ENCODE measurements around the gene PAPSS2.
"Not testable (repeated sequence)": the region's sequence is repeated elsewhere in the genome, so short reads cannot be mapped to it uniquely, and the experiment has no call there.

The PAPSS2 gene

GRCh38 chr10:87659571-87660483 lies at the start of gene PAPSS2:
Gene PAPSS2 (plus strand): TSS chr10:87659878. CDS start chr10:87659982, 104 bp downstream.
- peak in 1 of 2 experiments; percentile 43 for DNase-seq

- DNase-seq, result not testable (repeated sequence)
These were observed 48.3 kb upstream of the PAPSS2 start for GRCh38 chr10:87611341-87611740.

GRCh38 chr10:87612115-87612514 lies 47.6 kb upstream of the PAPSS2 start:
- DNase-seq, result no peak

DNA sequence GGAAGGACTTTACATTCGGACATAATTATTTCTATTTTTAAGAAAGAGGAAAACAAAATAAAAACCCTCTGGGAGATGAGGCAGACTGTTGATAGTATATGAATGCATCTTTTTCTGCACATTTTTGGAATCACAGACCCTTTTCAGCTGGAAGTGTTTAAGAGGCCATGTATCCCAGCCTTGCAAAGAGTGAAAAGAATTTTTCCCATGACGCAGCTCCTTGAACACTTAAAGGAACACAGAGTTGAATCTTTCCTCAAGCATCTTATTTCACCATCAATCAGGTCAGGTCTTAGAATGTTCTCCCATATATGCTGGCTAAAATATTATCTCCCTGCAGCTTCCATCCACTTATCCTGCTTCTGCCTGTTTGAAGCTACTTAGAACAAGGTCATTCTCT lies 45.9 kb upstream of the PAPSS2 start:
- DNase-seq, result no peak

GRCh38 chr10:87615856-87616255 lies 43.8 kb upstream of the PAPSS2 start:
- DNase-seq, result no peak

GRCh38 chr10:87617503-87617902 lies 42.2 kb upstream of the PAPSS2 start:
- no peak for DNase-seq

- no peak for DNase-seq
These were observed 40.9 kb upstream of the PAPSS2 start for GRCh38 chr10:87618566-87619423.

DNA sequence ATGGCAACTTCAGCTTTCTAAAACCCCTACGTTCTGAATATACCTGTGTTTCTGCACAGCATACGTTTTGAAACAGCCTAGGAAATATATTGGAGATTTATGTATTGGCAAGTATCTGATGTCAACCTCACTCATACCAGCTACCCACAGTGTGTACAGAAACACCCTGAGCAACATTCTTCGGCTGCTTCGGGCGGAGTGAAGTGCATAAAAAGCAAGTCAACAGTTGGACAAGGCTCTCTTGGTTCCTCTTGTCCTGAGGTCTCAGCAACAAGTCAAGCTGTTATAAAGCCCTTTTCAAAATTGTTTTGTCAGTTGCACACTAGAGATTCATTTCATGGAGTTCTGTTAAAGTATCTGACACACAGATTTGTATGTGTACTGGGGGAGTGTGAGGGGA lies 40.0 kb upstream of the PAPSS2 start:
- DNase-seq, result no peak

DNA sequence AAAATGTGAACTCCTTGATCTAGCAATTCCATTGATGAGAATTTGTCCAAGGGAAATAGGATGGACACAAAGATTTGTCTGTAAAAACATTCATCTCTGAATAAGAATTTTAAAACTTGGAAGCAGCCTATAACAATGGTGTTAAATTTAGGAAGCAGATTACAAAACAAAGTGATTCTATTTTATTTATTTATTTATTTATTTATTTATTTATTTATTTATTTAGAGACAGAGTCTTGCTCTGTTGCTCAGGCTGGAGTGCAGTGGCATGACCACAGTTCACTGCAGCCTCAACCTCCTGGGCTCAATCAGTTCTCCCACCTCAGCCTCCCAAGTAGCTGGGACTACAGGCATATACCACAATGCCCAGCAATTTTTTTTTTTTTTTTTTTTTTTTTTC lies 38.2 kb upstream of the PAPSS2 start:
- DNase-seq, result not testable (repeated sequence)

DNA sequence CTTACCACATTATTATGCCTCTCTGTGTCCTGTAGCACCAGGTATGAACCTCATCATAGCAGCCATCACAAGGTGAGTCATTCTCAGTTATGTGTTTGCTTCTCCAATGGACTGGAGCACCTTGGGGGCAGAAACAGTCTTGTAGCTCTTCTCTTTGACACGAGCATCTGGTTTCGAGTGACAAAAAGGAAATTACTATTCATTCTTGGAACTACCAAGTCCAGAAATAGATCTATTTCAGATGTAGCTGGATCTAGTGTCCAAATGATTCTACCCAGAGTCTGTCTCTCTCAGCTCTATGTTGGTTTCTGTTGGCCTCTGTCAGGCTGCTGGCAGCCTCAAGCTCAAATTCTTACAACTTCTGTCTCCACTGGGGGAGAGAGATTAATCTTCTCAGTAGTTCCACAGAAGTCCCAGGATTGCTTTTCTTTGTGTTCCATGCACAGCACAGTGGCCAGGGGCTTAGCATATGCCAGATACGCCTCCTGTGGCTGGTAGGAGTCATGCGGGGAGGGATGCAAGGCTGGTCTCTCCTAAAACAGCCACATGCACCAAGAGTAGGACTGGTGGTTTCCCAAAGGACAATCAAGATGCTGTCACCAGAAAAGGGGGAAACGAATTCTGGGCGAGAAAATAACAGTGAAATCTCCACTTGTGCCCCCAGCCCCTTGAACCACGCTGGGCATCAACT lies 37.2 kb upstream of the PAPSS2 start:
- DNase-seq, result no peak

DNA sequence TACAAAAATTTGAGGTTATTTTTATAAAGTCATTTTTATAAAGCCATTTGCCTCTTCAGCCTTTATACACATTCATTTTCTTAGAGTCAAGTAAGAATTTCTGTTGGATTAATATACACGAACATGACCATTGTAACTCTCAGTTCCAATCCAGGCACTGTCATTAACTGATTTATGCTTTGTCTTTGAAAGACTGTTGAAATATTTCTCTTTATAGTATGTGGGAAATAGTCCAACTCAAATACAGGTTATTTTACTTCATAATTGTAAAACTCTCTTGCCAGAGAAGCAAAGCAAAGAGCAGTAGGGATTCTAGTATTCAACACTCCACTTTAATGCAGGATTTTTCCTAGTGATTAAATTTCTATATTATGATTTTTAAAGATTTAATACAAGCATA lies 36.5 kb upstream of the PAPSS2 start:
- DNase-seq, result no peak

DNA sequence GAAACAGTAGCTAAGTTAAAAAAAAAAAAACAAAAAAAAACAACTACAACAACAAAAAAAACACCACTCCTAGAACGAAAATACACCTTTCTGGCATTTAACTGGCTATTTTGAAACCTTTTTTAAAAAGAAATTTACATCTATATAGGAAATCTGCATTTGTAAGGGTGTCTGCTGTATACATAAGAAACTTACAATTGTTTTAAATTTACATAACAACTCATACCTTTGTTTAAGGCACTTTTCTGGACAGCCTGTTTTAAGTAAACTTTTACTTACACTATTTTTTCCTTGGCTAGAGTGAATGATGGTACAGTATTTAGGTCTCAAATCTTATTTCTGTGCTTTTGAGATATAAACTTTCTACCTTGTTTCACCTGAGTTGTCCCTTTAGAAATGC lies 34.0 kb upstream of the PAPSS2 start:
- no peak for DNase-seq

DNA sequence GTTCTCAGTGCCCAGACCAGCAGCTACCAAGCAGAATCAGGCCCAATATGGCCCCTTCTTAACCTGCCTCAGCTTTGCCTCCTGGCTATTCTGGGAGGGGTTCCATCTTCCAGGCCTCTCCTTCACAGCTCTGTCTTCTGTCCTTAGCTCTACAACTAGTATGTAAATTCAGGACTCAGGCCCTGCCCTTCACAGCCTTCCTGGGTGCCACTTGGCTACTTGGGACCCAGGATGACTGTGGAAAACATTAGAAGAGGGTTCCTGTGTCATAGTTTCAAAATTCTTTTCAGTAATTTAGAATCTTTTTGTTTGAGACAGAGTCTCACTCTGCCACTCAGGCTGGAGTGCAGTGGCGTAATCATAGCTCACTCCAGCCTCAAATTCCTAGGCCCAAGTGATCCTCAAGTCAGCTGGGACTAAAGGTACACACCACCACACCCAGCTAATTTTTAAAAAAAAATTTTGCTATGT lies 33.2 kb upstream of the PAPSS2 start:
- DNase-seq, result no peak

DNA sequence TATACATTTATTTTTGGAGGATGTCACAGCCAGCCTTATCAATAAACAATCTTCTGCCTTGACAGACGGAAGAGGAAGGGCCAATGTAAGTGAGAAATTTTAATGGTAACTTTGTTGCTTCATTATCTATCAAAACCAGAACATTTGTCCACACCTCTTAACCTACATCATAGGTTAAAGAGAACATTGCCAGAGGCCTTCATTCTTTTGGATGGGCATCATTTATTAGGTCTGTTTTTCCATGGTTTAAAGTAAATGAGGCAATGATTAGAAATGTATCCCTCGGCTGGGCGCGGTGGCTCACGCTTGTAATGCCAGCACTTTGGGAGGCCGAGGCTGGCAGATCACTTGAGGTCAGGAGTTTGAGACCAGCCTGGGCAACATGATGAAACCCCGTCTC lies 29.5 kb upstream of the PAPSS2 start:
- no peak for DNase-seq

GRCh38 chr10:87632454-87632853 lies 27.2 kb upstream of the PAPSS2 start:
- no peak for DNase-seq

- peak in 1 of 2 experiments; percentile 2 for DNase-seq
These were observed 25.4 kb upstream of the PAPSS2 start for GRCh38 chr10:87634311-87634710.

DNA sequence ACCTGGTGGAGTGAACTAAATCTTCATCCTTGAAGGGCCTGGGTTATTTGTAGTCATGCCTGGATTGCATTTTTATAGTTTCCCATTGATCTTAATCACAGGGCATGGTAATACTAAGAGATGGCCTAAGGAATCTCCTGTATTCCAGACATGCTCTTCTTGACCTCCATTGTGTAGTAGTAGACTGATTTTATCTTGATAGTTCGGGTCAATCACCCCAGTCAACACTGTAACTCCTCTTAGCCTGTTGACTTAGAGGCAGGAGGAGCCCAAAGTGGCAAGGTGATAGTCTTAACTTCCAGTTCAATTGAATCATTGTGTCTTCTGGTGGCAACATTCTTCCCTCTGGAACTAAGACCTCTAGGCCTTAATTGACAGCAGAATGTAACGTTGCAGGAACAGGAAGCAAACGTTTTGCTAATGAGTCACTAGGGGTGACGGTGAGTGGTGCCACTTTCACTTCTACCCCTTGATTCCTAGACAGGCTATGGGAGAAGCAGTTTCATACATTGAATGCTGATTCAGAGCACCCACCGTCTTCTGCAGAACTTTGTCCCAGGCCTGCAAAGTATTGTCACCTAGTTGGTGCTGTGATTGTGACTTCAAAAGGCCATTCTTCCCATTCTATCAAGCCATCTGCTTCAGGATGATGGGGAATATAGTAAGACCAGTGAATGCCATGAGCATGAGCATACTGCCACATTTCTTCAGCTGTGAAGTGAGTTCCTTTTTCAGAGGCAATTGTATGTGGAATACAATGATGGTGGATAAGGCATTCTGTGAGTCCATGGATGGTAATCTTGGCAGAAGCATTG lies 24.0 kb upstream of the PAPSS2 start:
- peak; percentile 61 to 83 for DNase-seq

DNA sequence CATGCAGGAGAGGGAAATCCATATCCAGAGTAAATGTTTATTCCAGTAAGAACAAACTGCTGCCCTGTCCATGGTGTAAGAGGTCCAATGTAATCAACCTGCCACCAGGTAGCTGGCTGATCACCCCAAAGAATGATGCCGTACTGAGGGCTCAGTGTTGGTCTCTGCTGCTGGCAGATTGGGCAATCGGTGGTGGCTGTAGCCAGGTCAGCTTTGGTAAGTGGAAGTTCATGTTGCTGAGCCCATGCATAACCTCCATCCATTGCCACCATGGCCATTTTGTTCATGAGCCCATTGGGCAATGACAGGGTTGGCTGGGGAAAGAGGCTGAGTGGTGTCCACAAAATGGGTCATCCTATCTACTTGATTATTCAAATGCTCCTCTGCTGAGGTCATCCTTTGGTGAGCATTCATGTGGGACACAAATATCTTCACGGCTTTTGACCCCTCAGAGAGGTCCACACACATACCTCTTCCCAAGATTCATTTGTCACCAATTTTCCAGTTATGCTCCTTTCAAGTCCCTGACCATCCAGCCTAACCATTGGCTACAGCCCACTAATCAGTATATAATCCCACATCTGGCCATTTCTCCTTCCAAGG lies 23.3 kb upstream of the PAPSS2 start:
- DNase-seq, result no peak

DNA sequence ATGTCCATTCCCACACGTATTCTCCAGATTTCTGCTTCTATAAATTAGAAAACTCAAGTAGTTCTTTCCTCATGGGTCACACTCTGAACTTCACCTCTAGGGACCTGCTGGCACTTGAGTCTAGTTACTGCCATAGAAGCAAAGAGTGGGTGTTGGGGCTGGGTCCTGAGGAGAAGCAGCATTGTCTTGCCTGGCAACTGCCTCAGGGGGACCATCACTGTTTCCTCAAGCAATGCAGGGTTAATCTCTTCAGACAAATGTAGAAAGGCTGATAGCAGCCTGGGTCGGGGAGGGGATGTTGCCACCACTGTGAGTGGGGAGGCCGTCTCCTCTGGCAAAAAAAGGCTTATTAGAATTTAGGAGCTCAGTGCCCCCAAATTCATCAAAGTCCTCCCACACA lies 20.2 kb upstream of the PAPSS2 start:
- DNase-seq, result no peak

GRCh38 chr10:87640043-87640442 lies 19.6 kb upstream of the PAPSS2 start:
- no peak for DNase-seq

DNA sequence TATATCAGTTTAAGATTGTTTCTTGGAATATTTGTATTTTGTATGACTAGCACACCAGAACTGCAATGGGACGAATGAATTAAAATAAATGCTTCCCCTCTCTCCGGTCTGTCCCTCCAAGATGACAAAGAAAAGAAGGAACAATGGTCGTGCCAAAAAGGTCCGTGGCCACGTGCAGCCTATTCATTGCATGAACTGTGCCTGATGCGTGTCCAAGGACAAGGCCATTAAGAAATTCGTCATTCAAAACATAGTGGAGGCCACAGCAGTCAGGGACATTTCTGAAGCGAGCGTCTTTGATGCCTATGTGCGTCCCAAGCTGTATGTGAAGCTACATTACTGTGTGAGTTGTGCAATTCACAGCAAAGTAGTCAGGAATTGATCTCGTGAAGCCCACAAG lies 17.2 kb upstream of the PAPSS2 start:
- DNase-seq, result no peak

DNA sequence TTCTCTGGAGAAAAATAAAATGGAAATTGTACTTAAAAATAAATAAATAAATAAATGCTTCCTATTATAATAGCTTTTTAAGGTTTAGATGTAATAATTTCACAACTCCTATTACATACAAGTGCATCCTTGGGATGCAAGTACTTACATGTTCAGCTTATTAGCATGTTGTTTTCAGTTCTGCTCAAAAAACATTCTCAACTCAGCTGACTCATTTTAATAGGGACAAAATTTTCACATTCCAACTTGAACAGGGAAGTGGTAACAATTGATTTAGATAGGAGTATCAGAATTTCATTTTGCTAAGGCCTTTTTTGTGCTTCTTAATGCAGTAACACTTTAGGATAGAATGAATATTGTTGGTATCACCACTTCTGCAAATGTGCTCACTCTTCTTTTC lies 16.7 kb upstream of the PAPSS2 start:
- no peak for DNase-seq
